Kidney glomerular epithelial cell (primary cell): ENCODE results near the gene SELENBP1.
"Not testable (repeated sequence)": the region's sequence is repeated elsewhere in the genome, so short reads cannot be mapped to it uniquely, and the experiment has no call there.

Source experiments
- DNase-seq: peaks from one replicate; lab custom pipeline; 2025; lab: John Stamatoyannopoulos, UW

Gene SELENBP1

GRCh38 chr1:151372058-151372934, at the start of gene SELENBP1:
TSS of gene SELENBP1 (minus strand) at chr1:151372705. CDS start at chr1:151372641, 64 bp downstream.
- peak; percentile 11 for DNase-seq

GRCh38 chr1:151419819-151420218, 47.3 kb upstream of the SELENBP1 start:
- no peak for DNase-seq

GRCh38 chr1:151418081-151418480, 45.6 kb upstream of the SELENBP1 start:
- DNase-seq: no peak

- DNase-seq: no peak
These were observed 43.7 kb upstream of the SELENBP1 start for GRCh38 chr1:151416231-151416630.

- DNase-seq: no peak
These were observed 39.4 kb upstream of the SELENBP1 start for GRCh38 chr1:151411884-151412283.

- DNase-seq: no peak
These were observed 36.4 kb upstream of the SELENBP1 start for GRCh38 chr1:151408891-151409290.

- DNase-seq: no peak
These were observed 34.8 kb upstream of the SELENBP1 start for GRCh38 chr1:151407304-151407703.

- no peak for DNase-seq
These were observed 33.7 kb upstream of the SELENBP1 start for GRCh38 chr1:151406176-151406575.

GRCh38 chr1:151405187-151405951, 32.9 kb upstream of the SELENBP1 start:
- no peak for DNase-seq

GRCh38 chr1:151403612-151404011, 31.1 kb upstream of the SELENBP1 start:
- DNase-seq: no peak

- DNase-seq: no peak
These were observed 30.3 kb upstream of the SELENBP1 start for GRCh38 chr1:151402764-151403163.

- no peak for DNase-seq
These were observed 29.4 kb upstream of the SELENBP1 start for GRCh38 chr1:151401860-151402259.

GRCh38 chr1:151401125-151401788, 28.8 kb upstream of the SELENBP1 start:
- no peak for DNase-seq

GRCh38 chr1:151399324-151400171, 27.0 kb upstream of the SELENBP1 start, which contains the start of gene PSMB4:
TSS of gene PSMB4 (plus strand) at chr1:151399573. CDS start at chr1:151399588, 15 bp downstream.
- peak; percentile 94 for DNase-seq

- DNase-seq: not testable (repeated sequence)
These were observed 23.8 kb upstream of the SELENBP1 start for GRCh38 chr1:151396265-151396664.

- no peak for DNase-seq
These were observed 21.1 kb upstream of the SELENBP1 start for GRCh38 chr1:151393583-151393982.

- DNase-seq: no peak
These were observed 18.6 kb upstream of the SELENBP1 start for GRCh38 chr1:151391079-151391563.

GRCh38 chr1:151390221-151391078, 17.9 kb upstream of the SELENBP1 start:
- not testable (repeated sequence) for DNase-seq

- no peak for DNase-seq
These were observed 13.5 kb upstream of the SELENBP1 start for GRCh38 chr1:151386002-151386401.

- no peak for DNase-seq
These were observed 12.1 kb upstream of the SELENBP1 start for GRCh38 chr1:151384584-151384983.
